Stomach (tissue), 4 donors: ENCODE results near the gene TUBB2B.

Source experiments
- CTCF ChIP-seq, 7 experiments: fragments of 450-650 bp in 4 of 7; fragments of 200-600 bp in 3 of 7; sonication (generic) in 3 of 7; IDR thresholded peaks; one replicate each; pipeline ENCODE4 v1.5.1; 2016 to 2019; ENCODE audit warnings: antibody characterized with exemption in 7 of 7, control low read depth in 2 of 7, mild to moderate bottlenecking in 1 of 7
- POLR2A ChIP-seq, 4 donors: fragments of 450-650 bp; IDR thresholded peaks; one replicate each; pipeline ENCODE4 v1.6.1; 2016; ENCODE audit warnings: antibody characterized with exemption in 4 of 4, control low read depth in 2 of 4, mild to moderate bottlenecking in 1 of 4, moderate library complexity in 1 of 4
- POLR2AphosphoS5 ChIP-seq, 3 donors: sonication (generic); formaldehyde crosslinking; IDR thresholded peaks; one replicate each; pipeline ENCODE4 v1.6.1; 2016; ENCODE audit warnings: antibody characterized with exemption in 3 of 3

- TF ChIP-seq POLR2A (IDR thresholded peaks at IDR 0.05) (no peak), POLR2AphosphoS5 (IDR thresholded peaks at IDR 0.05) (no peak), CTCF (IDR thresholded peaks at IDR 0.05) (no peak)
Observed at GRCh38 chr6:3193102-3193849, 34.2 kb downstream of the TUBB2B start.
